NCI-H345 treated with DMSO at 0.1 percent for 48 hours (cell line): ENCODE measurements around the gene PNPLA8.
A peak's percentile ranks its signal among the peaks of the same experiment; 100 is the strongest.

ENCODE experiments used
- DNase-seq: peaks from one replicate; lab custom pipeline; 2025; ENCODE audit not compliant: unreplicated experiment; lab: John Stamatoyannopoulos, UW

Gene PNPLA8

DNA sequence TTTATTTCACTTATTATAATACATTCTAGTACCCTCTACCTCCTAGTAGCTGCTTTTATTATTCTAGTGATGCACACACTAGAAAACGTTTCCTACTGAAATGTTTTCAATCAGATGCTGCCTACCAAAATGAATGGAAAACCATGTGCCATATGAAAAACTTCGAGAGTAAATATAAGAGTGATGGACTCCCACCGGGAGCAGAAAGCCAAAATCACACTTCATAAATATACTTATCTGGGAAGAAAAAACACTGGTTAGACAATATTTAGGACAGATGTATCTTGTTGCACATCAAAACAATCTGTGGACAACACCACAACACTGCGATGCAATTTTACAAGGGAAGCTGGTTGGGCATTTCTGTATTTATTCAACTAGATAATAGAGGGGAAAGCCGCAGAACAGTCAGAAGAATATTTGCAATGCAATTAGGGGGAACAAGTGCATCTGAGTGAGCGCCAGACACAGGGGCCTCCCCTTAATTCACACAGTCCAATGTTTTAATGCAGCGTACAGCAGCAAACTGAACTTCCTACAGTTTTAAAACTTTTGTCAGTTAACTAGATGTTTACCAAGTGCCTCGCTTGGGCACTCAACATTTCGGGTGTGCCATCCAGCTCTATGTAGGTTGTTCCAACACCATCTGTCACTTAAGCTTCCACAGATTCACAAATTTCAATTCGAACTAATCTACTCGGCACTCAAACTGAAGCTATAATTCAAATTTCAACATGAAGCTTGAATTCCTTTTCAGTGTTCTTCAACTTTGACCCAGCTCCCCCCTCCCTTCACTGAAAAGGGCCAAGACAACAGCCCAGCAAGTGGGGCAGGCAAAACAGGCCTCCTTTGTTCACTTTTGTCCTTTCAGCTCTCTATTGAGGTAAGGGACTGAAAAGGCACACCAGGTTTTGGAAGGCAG is 77.1 kb downstream of the PNPLA8 start:
- peak; percentile 13 for DNase-seq

GRCh38 chr7:108442039-108442568 is 83.8 kb downstream of the PNPLA8 start:
- DNase-seq = peak; percentile 68

DNA sequence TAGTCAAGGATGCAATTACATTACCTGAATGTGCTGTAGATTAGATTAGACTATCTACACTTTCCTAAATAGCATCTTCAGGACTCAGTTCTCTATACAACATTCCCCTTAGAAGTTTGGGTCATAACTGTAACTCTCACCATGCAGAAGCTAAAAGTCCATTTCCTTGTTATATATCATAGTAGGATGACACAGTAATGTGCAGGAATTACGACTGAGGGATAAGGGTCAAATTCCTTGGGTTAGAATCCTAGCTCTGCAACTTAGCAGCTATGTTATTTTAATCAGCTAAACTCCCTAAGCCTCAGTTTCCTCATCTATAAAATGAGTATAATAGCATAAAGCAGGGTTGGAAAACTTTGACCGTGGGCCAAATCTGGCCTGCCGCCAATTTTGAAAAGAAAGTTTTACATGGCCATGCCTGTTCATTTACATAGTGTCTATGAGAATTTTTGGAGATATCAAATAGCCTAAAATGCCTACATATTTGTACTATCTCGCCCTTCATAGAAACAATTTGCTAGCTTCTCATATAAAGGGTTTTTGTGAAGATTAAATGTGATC is 84.5 kb downstream of the PNPLA8 start:
- no peak for DNase-seq

DNA sequence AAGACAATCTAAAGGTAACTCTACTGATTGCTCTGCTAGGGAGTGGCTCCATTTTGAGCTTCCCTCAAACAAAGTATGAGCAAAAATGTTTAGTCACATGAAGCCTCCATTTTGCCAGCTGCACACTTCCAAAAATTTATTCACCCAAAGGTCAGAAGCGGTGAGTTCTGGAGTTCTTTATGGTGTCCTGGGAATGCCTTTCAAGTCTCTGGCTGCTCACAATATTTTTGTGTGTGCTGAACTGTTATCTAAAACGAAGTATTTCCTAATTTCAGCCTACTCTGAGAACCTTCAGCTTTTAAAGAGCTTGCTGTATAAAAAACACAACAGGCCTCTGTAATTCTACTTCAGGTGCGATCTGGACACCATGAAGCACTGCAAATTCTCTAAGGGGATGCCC is 85.3 kb downstream of the PNPLA8 start:
- DNase-seq = no peak

- DNase-seq = no peak
These were observed 89.0 kb downstream of the PNPLA8 start for GRCh38 chr7:108436906-108437305.

- no peak for DNase-seq
These were observed 91.9 kb downstream of the PNPLA8 start for GRCh38 chr7:108434010-108434409.

DNA sequence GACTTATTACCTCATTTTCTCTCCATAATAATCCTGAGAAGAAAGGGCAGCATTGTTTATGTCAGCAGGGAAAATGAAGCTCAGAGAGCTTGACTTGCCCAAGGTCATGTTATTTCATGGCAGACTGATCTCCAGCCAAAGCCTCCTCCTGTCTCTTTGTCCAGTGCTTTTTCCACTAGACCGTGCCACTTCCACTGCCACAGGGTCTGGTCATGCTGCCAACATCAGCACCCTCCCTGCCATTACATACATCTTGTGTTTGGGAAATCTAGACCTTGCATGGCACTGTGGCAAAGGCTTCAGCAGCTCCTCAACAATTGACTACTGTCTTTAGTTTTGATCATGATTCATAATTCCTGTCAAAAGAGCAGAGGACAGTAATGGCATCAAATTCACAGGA is 94.8 kb downstream of the PNPLA8 start:
- DNase-seq = no peak

- no peak for DNase-seq
These were observed 95.3 kb downstream of the PNPLA8 start for GRCh38 chr7:108430664-108431063.

DNA sequence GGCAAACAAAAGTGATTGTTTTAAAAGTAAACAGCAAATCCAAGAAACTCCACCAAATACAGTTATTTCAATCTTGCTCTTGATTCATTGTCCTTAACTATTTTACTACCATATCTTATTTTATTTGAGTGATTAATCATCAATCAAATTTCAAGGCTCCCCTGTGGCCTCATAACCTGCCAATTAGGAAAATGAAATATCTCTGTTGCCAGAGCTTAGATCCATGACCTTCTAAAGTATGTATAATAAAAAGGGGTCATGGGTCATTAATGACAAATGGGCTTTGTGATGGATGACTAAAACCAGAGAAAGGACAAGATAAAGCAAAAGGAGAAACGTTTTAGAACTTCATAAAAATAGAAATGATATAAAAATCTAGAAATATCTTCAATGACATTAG is 98.2 kb downstream of the PNPLA8 start:
- DNase-seq = no peak

DNA sequence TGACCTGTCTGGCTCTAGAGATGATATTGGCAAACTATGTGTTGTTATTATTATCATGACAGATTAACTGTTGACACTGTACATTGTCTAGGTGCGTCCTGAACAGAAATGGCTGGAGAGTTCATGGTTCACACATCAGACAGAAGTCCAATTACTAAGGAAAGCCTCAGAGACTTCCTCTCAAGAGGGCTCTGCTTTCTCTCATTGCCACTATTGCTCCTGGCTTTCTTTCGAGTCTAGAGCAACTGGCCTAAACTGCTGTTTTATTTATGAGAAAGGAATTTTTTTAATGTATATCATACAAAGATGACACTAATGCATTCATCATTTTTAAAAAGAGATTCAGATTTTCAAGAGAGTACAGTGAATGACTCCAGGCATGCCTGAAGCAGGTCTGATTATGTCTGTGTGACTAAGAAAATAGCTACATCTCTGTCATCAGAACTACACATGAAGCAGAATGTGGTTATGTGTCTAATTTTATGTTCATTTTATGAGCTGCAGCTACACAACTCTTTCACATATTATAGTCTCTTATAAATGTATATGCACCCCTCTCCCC is 100.1 kb downstream of the PNPLA8 start:
- DNase-seq = no peak

DNA sequence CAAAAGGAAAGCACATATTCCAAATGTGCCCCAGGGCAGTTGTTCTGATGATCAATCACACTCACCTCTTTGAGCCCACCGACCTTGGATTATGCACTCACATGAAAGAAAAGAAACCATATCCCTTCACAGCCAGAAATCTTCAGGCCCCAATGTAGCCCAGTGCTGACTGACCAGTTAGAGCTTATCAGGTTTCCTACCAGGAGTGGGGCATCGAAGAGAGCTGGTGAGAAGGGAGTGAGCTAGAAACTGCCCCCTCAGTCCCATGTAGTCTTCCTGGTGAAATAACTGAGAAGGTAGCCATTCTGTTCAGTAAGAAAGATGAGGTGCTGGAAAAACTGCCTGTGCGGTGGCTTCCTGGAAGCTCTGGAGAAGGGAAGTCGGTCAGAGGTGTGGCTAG is 101.9 kb downstream of the PNPLA8 start:
- DNase-seq = no peak

- no peak for DNase-seq
These were observed 102.6 kb downstream of the PNPLA8 start for GRCh38 chr7:108423089-108423989.

GRCh38 chr7:108421720-108422331 is 104.1 kb downstream of the PNPLA8 start:
- no peak for DNase-seq
